HS-5 (cell line): ENCODE results near the gene UNC5A.
"Not testable (repeated sequence)": the region's sequence is repeated elsewhere in the genome, so short reads cannot be mapped to it uniquely, and the experiment has no call there.

Source experiments
- DNase-seq: peaks from one replicate; pipeline ENCODE4 v3.0.0-alpha.2; 2012; ENCODE audit warnings: low read depth

The UNC5A gene

DNA sequence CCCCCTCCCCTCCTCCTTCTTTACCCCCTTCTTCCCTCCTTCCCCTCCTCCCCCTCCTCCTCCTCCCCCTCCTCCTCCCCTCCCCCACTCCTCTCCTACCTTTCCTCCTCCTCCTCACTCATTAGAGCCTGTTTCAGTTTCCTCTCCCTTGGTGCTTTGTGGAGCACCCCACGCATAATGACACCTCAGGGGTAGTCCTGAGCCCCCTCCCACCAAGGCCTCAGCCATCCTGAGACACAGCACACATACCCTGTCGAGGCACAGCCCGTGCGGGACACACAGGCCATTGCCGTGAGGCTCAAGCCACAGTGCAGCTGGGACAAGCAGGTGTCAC lies 53.4 kb downstream of the UNC5A start:
- no peak for DNase-seq

GRCh38 chr5:176864755-176865154 lies 54.4 kb downstream of the UNC5A start:
- DNase-seq = no peak

- DNase-seq = no peak
Measured at GRCh38 chr5:176865964-176866363, 55.6 kb downstream of the UNC5A start.

- DNase-seq = no peak
Measured at GRCh38 chr5:176866707-176867310, 56.5 kb downstream of the UNC5A start.

DNA sequence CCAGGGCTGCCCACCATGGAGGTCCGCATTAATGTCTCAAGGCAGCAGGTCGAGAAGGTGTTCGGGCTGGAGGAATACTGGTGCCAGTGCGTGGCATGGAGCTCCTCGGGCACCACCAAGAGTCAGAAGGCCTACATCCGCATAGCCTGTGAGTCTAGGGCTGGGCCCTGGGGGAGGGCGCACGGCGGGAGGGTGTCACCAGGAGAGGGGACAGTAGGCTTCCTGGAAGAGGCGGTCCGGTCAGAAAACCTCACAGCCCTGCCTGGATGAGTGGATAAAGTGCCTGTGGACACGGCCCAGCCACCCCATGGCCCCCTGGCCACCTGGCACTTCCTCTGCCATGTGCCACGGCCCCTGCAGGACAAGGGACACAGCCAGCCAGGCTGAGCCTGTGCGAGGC lies 57.8 kb downstream of the UNC5A start:
- DNase-seq = no peak

DNA sequence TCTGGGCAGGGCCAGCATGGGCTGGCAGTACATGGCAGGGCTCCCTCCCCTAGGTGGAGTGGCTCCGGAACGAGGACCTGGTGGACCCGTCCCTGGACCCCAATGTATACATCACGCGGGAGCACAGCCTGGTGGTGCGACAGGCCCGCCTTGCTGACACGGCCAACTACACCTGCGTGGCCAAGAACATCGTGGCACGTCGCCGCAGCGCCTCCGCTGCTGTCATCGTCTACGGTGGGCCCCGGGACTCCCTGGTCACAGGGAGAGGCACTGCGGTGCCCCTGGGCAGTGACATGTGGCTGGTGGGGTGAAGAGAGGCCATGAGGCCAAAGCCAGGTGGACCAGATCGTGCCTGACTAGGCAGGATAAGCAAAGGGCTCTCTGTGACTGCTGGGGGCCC lies 58.4 kb downstream of the UNC5A start:
- no peak for DNase-seq

DNA sequence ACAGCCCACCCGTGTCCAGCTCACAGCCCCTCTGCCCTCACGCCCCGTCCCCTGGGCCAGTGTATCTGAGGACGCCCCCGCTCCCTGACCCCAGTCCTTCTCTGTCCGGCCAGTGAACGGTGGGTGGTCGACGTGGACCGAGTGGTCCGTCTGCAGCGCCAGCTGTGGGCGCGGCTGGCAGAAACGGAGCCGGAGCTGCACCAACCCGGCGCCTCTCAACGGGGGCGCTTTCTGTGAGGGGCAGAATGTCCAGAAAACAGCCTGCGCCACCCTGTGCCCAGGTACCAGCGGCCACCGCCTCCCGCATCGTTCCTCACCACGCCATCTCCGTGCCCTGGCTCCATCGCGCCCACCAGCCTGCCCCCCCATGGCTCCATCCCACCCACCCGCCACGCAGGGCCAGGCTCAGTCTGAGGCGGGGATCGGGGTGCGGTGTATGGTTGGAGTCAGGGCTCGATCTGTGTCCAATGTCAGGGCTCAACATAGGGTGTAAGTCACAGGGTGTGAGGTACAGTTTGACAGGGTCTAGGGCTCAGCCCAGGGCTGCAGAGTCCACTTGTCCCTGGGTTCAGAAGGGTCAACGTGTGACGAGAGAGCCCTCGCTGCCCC lies 59.2 kb downstream of the UNC5A start:
- no peak for DNase-seq

DNA sequence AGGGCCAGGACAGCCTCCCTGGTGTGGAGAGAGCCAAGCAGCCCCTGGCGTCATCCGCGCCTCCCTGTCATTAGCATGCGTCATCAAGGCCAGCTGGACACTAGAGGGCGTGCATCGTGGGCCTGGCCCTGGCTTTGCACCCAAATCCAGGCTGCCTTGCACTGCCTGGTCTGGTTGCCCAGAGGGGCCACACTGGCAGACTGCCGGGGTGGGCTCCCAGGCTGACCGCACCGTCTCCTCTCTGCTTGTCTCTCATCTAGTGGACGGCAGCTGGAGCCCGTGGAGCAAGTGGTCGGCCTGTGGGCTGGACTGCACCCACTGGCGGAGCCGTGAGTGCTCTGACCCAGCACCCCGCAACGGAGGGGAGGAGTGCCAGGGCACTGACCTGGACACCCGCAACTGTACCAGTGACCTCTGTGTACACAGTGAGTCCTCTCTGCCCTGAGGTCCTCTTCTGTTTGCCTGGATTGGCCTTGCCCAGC lies 59.8 kb downstream of the UNC5A start:
- no peak for DNase-seq

- DNase-seq = not testable (repeated sequence)
Measured at GRCh38 chr5:176870644-176871043, 60.3 kb downstream of the UNC5A start.

GRCh38 chr5:176872586-176872985 lies 62.2 kb downstream of the UNC5A start:
- not testable (repeated sequence) for DNase-seq

DNA sequence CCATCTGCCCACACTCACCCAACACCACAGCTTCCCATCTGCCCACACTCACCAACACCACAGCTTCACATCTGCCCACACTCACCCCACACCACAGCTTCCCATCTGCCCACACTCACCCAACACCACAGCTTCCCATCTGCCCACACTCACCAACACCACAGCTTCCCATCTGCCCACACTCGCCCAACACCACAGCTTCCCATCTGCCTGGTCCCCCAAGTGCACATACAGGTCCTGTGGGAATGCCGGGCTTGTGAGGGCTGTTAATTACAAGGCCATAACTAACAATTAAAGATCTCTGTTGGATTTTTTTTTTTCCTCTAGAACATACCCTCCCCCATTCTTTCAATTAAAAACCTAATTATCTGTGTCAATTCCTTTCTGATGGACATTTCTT lies 62.7 kb downstream of the UNC5A start:
- DNase-seq = not testable (repeated sequence)

DNA sequence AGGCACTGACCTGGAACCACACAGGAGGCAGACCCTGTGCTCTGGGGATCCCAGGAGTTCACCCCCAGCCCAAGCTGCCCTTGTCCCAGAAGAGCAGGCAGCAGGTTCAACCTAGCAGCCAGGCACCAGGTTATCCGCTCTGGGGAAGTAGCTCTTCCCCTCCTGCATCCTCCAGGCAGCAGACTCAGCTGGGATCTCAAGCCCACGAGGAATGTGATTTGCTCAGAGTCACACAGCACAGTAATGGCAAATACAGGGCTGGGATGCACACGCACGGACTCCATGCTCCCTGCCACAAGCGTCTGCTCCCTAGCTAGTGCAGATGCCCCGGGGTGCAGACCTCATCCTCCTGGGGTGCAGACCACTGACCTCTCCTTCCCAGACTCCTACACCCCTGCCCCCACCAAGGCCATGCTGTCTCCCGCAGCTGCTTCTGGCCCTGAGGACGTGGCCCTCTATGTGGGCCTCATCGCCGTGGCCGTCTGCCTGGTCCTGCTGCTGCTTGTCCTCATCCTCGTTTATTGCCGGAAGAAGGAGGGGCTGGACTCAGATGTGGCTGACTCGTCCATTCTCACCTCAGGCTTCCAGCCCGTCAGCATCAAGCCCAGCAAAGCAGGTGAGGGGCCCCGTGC lies 63.3 kb downstream of the UNC5A start:
- no peak for DNase-seq

GRCh38 chr5:176874198-176874780 lies 63.9 kb downstream of the UNC5A start:
- no peak for DNase-seq

- no peak for DNase-seq
Measured at GRCh38 chr5:176875014-176875550, 64.7 kb downstream of the UNC5A start.

DNA sequence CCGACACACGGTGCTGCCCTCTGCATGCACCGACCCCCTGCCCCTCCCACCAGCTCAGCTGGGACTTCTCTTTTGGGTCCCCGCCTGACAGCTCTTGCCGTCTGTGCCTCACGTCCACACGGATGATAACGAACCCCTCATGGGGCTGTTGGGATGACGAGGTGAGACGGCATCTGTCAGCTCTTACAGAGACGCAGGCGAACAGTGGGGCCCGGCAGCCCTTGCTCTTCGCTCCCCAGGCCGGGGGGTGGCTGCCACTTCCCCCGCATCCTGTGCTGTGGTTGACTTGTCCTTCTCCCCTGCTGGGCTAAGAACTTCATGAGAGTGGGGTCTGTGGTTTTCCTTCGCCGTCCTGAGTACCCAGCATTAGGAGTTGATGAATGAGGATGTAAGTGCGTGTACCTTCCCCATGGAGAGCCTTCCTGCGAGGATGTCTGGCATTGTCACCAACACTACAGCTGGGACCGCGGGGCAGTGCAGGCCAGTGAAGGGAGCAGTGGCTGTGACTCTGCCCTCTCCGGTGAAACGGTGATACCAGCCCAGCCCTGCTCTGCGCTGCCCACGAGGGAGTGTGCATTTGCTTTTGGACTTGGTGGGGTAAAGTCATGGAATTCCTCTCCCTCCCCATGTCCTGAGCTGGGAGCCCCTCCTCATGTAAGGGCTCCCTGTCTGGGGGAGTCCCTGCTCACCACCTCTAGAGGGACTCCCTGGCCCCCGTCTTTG lies 65.6 kb downstream of the UNC5A start:
- no peak for DNase-seq

DNA sequence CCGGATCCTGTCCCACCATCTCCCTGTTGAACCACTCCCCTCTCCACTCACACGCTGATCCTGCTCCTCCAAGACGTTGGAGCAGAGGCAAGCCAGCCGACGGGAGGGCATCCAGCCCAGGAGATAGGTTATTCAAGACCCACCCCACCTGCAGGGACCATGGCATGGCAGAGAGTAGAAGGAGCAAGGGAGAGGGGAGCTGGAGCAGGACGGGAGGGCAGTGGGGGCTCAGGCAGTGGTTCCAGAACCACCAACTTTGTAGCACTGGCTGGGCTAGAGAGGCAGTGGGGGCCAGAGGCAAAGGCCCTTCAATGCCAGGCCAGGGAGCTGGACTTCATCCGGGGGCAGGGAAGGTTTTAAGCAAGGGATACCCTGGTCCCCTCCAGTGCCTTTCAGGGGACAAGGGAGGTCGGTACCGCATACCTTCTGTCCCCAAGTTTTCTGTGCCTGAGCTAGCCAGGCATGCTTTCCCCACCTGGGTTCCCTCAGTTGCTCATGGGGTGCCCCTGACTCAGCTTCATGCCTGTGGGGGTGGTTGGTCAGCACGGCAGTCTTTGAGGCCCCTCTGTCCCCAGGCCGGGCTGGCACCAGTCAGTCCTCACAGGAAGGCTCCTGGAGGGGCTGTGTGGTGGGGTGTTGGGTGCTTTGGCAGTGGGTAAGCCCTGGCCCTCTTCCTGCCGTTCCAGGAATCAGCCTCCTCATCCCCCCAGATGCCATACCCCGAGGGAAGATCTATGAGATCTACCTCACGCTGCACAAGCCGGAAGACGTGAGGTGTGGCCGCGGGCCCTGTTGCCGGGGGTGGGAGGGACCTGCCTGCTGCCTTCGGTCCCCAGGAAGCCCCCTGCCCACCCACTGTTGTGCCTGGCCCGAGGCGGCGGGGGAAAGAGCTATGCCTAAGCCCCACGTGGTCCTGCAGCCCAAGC lies 66.4 kb downstream of the UNC5A start:
- DNase-seq = no peak

- no peak for DNase-seq
Measured at GRCh38 chr5:176877793-176878331, 67.5 kb downstream of the UNC5A start.

DNA sequence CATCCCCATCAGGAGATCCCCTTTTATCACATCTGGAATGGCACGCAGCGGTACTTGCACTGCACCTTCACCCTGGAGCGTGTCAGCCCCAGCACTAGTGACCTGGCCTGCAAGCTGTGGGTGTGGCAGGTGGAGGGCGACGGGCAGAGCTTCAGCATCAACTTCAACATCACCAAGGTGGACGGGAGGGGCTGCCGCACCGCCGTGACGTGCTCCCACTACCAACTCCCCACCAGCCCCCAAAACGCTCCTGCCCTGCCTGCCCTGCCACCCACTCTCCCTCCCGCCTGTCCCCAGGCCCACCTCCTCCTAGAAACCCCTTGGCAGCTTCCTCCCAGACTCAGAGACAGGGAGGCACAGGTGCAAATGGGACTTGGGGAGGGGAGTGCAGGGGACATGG lies 68.1 kb downstream of the UNC5A start:
- no peak for DNase-seq

DNA sequence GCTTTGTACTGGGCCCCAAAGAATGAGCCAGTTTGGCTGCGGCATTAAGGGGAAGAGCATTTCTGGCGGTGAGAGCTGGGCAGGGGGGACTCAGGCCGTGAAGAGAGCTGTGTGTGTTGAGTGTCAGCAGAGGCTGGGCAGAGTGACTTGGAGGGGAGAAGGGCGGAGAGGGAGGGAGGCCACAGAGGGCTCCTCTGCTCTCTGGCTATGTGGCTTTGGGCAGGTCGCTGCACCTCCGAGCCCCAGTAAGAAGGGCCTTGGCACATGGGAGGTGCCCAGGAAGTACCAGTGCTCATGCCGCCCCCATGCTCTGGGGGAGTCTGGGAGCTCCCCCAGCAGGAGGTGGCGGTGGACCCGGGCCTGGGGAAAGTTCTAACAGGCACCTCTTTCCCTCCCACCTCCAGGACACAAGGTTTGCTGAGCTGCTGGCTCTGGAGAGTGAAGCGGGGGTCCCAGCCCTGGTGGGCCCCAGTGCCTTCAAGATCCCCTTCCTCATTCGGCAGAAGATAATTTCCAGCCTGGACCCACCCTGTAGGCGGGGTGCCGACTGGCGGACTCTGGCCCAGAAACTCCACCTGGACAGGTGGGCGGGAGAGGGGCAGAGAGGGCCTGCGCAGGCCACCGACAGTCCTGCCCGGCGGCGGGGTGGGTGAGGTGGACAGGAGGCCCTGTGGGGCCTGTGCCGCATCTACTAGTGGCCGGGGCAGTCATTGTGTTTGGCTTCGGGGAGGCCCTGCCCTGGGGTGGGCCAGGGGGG lies 68.7 kb downstream of the UNC5A start:
- no peak for DNase-seq

GRCh38 chr5:176879663-176880361 lies 69.5 kb downstream of the UNC5A start:
- no peak for DNase-seq
